GM04503 (cell line): ENCODE measurements around the gene CNN2.

Experiments
- DNase-seq: peaks from one replicate; pipeline ENCODE4 v3.0.0-alpha.2; 2012; ENCODE audit warnings: low read depth

Gene CNN2

DNA sequence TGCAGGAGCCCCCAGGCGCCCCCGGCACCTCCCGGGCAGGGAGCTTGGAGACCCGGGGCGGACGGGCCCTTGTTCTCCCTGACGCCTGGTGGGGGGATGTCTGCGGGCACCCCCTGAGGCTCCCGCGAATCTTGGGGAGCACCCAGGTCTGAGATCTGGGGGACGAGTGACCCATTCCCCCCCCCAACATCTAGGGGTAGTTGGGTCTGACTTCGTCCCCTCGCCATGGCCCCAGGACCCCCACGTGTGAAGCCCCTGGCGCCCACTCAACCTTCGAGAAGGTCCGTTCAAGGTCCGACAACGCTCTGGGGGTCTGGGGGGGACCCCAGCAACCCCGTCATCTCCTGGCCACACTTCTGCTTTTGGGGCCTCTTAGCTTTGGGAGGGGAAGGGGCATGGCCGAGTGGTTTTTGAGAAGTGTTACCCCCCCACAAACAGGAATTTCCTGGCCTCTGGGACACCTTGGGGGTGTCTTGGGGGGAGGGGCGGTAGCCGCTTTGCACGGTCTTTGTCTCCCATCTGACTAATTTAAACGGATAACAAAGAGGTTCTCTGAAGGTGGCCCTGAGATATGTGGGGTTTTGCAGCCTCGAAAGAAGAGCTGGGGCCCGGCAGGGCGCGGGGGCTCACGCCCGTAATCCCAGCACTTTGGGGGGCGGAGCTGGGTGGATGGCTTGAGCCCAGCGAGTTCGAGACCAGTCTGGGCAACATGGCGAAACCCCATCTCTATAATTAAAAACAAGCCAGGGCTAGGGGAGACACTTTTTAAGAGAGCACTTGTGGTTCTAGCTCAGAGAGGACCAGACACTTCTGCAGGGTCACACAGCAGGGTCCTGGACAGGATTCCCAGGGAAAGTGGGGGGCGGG is 608 bp downstream of the CNN2 start:
- DNase-seq: no peak

DNA sequence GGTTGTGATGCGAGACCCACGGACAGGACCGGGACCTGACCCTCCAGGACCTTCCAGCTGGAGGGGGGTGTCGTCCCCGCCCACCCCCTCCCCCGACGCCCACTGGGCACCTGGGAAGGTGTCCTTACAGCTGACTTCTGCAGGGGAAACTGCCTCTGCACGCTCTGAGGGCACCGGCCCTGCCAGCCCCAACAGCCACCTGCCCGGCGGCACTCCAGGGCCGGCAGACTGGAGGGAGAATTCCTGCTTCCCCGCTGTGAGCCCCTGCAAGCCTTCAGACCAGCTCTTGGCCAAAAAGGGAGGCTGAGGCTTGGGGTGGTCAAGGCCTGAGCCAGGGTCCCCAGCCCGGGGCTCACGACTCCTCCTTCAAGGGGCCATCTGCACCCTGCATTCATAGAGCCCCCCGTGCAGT is 1.2 kb downstream of the CNN2 start:
- DNase-seq: no peak

DNA sequence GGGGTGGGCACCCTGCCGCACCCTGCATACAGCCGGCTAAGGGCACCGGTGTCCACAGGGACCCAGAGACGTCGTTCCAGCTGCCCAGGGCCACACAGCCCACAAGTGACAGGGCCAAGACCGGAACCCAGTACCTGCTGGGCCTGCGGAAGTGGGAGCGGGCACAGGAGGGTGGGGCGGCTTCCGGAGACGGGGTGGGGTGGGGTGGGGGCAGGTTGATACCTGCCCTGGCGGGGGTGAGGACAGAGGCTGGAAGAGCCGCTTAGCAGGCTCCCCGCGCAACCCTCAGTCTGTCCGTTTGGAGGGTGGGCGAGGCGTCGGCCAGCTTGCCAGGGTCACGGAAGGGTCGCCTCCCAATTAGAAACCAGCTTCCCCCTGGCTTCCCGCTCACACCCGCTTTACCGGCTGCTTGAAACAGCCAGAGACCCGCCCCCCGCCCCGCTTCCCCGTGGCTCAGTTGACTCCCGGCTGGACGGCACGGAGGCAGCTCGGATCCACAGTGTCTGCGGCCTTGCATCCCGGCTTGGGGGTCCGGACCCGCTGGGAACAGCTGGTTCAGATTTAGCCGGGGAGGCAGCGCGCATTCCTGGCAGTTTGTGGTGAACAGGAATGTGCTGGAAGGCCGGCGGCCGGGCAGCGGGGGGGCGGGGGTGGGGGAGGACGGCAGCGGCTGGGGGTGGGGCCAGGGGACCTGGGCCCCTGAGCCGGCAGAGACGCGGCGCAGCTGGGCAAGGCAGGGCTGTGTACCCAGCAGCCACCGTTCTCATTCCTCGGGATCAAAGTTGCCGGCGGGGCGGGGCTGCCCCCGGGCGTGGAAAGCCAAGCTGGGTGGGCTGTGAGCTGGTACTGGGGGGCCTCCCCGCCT is 1.9 kb downstream of the CNN2 start:
- DNase-seq: peak; percentile 76

DNA sequence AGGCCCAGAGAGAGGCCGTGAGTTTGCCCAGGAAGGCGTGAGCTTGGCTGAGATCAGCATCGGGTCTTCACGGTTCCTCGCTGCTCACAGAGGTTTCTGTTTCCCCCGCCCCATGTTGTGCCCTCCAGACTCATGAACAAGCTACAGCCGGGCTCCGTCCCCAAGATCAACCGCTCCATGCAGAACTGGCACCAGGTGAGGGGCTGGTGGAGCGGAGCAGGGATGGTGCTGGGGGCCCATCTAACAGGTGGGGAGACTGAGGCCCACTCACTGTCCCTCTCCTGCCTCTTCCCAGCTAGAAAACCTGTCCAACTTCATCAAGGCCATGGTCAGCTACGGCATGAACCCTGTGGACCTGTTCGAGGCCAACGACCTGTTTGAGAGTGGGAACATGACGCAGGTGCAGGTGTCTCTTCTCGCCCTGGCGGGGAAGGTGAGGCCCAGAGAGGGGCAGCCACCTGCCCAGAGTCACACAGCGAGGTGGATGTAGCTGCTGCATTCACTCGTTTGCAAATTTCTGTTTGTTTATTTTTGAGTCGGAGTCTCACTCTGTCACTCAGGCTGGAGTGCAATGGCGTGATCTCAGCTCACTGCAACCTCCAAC is 6.0 kb downstream of the CNN2 start:
- DNase-seq: no peak

DNA sequence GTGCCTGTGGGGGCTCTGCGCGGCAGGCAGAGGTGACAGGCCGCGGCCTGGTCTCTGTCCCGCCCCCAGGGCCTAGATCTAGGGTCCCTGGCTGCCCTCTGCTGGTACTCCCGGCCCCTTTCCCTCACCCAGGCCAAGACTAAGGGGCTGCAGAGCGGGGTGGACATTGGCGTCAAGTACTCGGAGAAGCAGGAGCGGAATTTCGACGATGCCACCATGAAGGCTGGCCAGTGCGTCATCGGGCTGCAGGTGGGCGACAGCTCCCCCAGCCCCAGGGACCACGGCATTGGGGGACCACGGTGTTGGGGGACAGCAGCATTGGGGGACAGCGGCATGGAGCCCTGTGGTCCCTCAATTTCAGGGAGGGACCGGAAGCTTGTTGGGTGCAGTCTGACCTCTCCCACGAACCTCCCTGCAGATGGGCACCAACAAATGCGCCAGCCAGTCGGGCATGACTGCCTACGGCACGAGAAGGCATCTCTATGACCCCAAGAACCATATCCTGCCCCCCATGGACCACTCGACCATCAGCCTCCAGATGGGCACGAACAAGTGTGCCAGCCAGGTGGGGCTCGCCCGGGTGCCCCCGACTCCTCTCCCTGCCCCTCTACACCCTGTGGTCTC is 9.7 kb downstream of the CNN2 start:
- no peak for DNase-seq

DNA sequence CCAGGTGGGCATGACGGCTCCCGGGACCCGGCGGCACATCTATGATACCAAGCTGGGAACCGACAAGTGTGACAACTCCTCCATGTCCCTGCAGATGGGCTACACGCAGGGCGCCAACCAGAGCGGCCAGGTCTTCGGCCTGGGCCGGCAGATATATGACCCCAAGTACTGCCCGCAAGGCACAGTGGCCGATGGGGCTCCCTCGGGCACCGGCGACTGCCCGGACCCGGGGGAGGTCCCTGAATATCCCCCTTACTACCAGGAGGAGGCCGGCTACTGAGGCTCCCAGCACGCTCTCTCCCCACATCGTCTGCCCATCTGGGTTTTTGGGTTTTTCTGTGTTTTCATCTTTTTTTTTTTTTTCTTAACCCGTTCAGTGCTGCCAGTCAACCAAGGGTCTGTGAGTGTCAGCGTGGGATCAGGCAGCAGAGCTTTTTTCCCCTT is 11.2 kb downstream of the CNN2 start:
- DNase-seq: no peak

DNA sequence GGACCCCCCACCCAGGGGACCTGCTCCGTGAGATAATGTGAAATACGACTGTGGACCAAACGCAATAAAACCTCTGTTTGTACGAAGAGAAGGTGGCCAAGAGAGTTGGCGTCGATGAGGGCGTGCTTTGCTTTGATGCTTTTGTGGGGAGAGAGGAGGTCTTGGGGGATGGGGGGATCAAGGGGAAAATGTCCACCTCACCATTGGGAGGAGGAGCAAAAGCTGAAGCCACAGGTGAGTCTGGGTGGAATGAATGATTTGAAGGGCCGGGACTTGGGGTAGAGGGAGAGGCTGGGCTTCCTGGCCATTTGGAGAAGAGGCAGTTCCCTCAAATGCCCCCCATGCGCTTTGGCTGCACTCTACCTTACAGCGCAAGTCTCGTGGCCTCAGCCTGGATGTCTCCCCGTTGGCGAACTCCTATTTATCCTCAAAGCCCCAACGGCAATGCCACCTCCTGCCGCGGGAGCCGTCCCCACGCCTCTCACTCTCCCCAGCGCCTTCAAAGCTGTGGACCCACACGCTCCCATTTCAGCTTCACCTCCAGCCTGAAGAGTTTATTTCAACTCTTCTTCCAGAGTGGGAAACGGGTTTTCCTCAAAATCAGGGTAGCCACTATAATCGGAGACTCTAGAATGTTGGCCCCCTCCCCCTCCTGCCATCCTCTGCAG is 12.7 kb downstream of the CNN2 start:
- DNase-seq: peak; percentile 13

DNA sequence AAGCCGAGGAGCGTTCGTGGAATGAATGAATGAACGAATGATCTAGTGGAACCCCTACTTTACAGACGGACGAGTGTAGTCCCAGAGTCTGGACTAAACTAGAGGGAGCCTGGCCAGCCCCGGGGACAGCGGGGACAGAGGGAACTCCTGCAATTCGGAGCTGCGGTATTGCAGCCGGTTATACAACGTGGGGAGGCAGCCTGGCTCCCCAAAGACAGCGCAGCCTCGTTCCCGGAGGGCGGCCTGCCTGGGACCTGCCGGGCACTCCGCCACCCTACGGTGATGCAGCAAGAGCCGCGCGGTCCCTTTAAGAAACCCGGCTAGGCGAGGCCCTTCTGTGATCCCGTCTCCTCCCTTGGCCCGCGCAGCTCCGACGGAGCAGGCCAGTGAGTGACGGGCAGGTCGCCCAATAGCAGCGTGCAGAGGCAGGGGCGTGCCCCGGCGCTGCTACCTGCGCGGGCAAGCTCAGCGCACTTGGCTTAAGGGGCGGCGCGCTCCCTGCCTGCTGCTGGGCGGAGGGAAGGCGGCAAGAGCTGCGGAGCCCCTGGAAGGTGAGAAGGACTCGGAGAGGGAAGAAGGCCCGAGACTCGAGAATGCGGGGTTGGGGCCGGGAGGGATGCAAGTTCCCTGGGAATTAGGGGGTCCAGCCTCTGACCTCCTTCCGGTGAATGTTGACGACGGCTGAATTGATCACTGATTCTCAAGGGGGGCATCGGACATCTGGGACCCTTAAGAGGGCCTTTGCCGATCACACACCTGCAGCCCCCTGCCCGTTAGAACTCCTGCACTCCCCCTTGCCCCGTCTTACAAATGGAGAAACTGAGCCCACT is 13.5 kb downstream of the CNN2 start, which contains the start of gene ABCA7:
ABCA7 (plus strand) TSS at position 462 of the 830 bp plus-strand sequence. CDS start 1,255 bp downstream, outside the sequence.
- peak; percentile 75 for DNase-seq

DNA sequence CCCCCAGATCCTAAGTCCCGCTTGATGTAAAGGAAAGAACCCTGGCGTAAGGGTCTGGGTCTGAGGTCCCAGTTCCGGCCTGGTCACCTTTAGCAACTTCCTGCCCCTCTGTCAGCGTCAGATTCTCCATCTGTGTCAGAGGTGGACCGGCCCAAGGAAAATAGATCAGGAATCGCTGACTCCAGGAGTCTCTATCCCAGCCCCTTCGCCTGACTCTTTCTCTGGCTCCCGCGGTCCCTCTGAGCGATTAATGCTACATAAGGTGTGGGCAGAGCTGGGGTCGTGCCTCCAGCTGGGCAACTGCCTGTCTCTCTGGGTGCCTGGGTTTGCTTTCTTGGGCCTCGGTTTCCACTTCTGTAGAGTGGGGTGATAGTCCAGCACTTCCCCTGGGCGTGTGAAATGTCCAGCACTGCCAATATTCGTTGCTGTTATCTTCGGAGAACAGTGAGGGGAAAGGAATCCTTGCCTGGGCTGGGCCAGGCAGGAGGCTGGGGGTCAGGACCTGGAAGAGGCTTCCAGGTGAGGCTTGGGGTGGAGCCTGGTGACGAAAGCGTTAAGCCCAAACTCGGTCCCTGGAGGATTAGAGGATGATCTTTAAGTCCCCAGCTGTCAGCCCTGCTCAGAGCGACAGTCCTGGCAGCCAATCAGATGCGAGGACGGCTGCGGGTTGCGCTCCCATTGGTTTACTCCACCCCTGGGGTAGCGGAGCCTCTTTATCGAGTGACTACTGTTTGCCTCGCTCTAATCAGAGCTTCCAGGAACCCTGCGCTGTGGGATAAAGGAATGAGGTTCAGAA is 14.3 kb downstream of the CNN2 start:
- DNase-seq: peak; percentile 85

DNA sequence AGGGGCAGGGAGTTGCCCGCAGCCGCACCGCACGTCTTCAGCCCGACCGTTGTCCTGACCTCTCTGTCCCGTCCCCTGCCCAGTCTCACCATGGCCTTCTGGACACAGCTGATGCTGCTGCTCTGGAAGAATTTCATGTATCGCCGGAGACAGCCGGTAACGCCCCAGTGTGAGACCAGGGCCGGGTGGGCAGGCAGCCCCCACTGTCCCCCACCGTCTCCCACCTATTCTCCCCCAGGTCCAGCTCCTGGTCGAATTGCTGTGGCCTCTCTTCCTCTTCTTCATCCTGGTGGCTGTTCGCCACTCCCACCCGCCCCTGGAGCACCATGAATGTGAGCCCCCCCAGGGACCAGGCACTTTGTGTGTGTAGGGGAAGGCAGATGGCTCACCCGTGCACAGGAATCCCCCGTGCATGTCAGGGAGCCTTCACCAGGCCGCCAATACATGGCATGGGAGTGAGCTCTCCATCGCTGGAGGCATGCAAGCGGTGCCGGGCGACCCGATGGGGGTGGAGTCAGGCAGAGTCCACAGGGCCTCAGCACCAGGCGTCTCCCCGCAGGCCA is 14.9 kb downstream of the CNN2 start:
- no peak for DNase-seq

DNA sequence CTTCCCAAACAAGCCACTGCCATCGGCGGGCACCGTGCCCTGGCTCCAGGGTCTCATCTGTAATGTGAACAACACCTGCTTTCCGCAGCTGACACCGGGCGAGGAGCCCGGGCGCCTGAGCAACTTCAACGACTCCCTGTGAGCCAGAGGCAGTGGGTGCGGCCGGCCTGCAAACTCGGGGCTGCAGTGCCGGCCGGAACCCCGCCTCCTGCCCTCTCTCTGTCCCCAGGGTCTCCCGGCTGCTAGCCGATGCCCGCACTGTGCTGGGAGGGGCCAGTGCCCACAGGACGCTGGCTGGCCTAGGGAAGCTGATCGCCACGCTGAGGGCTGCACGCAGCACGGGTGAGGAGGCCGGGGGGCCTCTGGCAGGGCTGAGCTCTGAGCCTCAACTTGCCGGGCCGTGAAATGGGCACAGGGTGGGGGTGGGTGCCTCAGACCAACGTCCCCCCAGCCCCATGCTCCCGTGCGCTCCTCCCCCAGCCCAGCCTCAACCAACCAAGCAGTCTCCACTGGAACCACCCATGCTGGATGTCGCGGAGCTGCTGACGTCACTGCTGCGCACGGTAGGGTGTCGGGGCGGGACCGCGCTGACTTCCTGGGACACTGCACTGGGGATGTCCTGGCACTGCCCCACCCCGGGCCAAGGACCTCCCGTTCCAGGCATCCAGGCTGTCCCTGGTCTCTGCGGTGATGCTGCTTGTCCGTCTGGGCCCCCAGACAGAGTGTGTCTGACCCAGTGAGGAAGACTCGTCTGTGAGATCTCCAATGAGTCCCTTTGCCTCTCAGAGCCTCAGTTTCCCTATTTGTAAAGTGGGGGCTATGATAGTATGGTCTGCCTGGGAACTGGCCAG is 15.7 kb downstream of the CNN2 start:
- DNase-seq: no peak

DNA sequence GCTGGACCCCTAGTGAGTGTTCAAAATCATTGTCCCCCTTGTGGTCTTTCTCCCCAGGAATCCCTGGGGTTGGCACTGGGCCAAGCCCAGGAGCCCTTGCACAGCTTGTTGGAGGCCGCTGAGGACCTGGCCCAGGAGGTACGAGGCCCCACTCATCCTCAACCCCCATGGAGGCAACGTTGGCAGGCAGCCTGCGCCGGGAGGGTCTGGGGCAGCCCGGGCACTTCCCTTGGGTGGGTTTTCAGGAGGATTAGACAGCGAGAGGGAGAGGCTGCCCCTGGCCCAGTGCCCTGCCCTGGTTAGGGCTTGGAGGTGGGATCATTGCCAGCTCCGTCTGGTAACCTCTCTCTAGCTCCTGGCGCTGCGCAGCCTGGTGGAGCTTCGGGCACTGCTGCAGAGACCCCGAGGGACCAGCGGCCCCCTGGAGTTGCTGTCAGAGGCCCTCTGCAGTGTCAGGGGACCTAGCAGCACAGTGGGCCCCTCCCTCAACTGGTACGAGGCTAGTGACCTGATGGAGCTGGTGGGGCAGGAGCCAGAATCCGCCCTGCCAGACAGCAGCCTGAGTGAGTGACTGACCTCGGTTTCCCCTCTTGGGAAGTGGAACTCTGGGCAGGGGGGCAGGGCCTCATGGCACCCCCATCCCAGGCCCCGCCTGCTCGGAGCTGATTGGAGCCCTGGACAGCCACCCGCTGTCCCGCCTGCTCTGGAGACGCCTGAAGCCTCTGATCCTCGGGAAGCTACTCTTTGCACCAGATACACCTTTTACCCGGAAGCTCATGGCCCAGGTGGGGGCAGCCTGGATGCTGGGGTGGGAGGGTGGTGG is 16.5 kb downstream of the CNN2 start:
- DNase-seq: no peak

DNA sequence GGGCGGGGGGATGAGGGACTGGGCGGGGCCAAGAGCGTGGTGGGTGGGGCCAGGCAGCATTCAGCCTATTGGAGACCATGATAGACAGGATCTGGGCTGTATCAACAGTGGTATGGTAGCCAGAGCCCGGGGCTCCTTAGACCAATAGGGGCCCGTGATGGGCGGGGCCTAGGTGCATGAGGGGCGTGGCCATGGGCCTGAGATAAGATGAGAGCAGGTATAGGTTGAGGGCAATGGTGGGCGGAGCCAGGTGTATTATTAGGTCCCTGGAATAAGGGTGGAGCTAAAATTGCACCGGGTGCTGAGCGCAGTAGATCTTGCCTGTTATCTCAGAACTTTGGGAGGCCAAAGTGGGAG is 18.8 kb downstream of the CNN2 start:
- no peak for DNase-seq

DNA sequence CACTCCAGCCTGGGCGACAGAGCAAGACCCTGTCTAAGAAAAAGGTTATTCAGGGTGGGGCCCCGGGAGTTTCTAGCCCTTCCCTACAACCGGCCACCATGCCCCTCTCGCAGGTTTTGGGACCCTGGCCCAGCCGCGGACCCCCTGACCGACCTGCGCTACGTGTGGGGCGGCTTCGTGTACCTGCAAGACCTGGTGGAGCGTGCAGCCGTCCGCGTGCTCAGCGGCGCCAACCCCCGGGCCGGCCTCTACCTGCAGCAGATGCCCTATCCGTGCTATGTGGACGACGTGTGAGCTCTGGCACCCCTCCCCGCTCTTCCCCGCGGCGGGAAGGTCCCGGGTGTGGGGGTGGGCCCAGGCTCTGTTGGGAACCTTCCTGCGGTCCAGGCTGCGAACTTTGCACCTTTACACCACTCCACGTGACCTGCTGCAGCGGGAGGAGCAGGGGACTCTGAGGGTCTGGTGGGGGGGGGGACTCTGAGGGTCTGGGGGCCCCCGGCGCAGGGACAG is 19.8 kb downstream of the CNN2 start:
- no peak for DNase-seq

DNA sequence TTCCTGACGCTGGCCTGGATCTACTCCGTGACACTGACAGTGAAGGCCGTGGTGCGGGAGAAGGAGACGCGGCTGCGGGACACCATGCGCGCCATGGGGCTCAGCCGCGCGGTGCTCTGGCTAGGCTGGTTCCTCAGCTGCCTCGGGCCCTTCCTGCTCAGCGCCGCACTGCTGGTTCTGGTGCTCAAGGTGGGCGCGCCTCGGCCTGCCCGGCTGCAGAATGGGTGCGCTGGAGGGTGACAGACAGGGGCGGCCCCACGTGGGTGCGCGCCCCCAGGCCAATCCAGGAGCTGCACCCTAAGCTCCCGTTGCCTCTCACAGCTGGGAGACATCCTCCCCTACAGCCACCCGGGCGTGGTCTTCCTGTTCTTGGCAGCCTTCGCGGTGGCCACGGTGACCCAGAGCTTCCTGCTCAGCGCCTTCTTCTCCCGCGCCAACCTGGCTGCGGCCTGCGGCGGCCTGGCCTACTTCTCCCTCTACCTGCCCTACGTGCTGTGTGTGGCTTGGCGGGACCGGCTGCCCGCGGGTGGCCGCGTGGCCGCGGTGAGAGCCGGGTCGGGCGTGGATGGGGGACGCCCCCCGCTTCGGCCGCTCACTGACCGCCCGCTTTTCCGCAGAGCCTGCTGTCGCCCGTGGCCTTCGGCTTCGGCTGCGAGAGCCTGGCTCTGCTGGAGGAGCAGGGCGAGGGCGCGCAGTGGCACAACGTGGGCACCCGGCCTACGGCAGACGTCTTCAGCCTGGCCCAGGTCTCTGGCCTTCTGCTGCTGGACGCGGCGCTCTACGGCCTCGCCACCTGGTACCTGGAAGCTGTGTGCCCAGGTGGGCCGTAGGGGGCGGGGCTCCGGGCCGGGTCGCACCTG is 20.7 kb downstream of the CNN2 start:
- DNase-seq: no peak

DNA sequence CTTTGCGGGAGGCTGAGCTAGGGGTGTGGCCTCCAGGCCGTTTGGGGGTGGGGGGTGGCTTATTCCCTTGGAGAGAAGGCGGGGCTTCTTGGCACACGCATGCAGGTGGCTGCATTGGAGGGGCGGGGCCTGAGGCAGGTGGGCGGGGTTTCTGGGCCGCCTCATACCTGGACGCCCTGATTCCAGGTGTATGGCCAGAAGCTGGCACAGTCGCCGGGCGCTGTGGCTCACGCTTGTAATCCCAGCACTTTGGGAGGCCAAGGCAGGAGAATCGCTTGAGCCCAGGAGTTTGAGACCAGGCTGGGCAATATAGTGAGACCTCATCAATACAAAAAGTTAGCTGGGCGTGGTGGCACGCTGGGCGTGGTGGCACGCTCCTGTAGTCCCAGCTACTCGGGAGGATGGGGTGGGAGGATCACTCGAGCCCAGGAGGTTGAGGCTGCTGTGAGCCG is 21.3 kb downstream of the CNN2 start:
- DNase-seq: no peak
